Heart left ventricle (tissue), 13 donors: ENCODE results near the gene LARP4B.

ENCODE experiments used
- CTCF ChIP-seq, 12 donors: fragments of 200-600 bp; sonication (generic) in 4 of 12; IDR thresholded peaks; one replicate each; pipeline versions ENCODE4 v1.5.0 to v1.8.0; 2018 to 2022; ENCODE audit warnings: antibody characterized with exemption in 12 of 12, mild to moderate bottlenecking in 5 of 12
- POLR2A ChIP-seq, 2 donors: fragments of 450-650 bp; IDR thresholded peaks; one replicate each; pipeline ENCODE4 v1.6.1; 2017; ENCODE audit warnings: antibody characterized with exemption in 2 of 2, mild to moderate bottlenecking in 2 of 2, moderate library complexity in 2 of 2
- donor health status: ischemic (EF 13 %, LVEDD 7.1; RV severe dilation, severe dysfunction).
- donor health status: DM: no; HTN: yes; CAD: no.
- donor health status: DM: no; HTN: no; CAD: no.
- donor health status: ischemic (EF 25% LVEDD 6.9; RV normal size, moderate dysfunction).
- donor health status: ischemic (EF 25% LVEDD 5.7; RV mildly dilated, moderate dysfunction).
- donor health status: ischemic (EF 35%, LVEDD 5.7; RV mildly dilated, moderate dysfunction).
- donor health status: nonischemic (EF 11% LVEDD 7.7; RV severe dilation, severe dysfunction).
- donor health status: DM: yes; HTN: yes; CAD: no.
- donor health status: PGD.
- donor health status: ischemic (EF 29% LVEDD 5.4; RV normal size, mild dysfunction).
- donor health status: nonischemic (EF 23%, LVEDD 6.1; RV moderate dilation, normal function).

DNA sequence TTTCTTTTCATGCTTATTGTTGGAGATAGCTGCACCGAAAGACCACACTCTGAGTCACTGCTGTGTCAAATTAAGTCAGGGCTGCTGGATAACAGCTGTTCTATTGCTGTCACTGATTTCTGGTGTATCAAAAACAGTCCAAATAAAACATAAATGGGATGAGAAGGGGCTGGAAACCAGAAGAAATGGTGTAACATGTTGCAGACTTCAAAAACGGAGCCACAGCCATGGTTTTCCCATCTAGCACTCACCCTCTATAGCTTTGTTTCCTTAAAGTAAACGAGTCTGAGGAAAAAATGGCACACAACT lies 138.8 kb downstream of the LARP4B start:
- no peak for TF ChIP-seq POLR2A (IDR thresholded peaks at IDR 0.05)
- no peak for TF ChIP-seq CTCF (IDR thresholded peaks at IDR 0.05)
